Endodermal cell (in vitro differentiated cells): Measurements from ENCODE around the gene TTBK1. TPM values are rescaled to one million over a fixed set of nuclear protein-coding genes. Genes with fewer than 3 reads are reported as not detected.

ENCODE experiments used
- DNase-seq: peaks from one replicate; pipeline ENCODE4 v3.0.0-alpha.2; 2017
- H3K27ac ChIP-seq: 2 replicates; pipeline ENCODE4 v1.5.1; 2013; ENCODE audit warnings: mild to moderate bottlenecking, low read depth, low read length, moderate library complexity
- H3K27me3 ChIP-seq: 2 replicates; pipeline ENCODE4 v1.6.1; 2013; ENCODE audit warnings: mild to moderate bottlenecking, low read length, moderate library complexity; ENCODE audit not compliant: insufficient read depth, control insufficient read depth, poor library complexity, severe bottlenecking
- H3K36me3 ChIP-seq: 2 replicates; pipeline ENCODE4 v1.7.0; 2013; ENCODE audit warnings: mild to moderate bottlenecking, low read length, moderate library complexity; ENCODE audit not compliant: control insufficient read depth, insufficient read depth
- H3K4me1 ChIP-seq: one replicate; pipeline ENCODE4 v1.7.0; 2013; ENCODE audit warnings: low read length; ENCODE audit not compliant: control insufficient read depth, insufficient read depth
- H3K4me3 ChIP-seq: 2 replicates; pipeline ENCODE4 v1.5.1; 2013; ENCODE audit warnings: mild to moderate bottlenecking, low read length, moderate library complexity
- H3K9ac ChIP-seq: 2 replicates; pipeline ENCODE4 v1.6.1; 2013; ENCODE audit warnings: mild to moderate bottlenecking, low read length, moderate library complexity; ENCODE audit not compliant: poor library complexity, severe bottlenecking; ENCODE audit errors: extremely low read depth
- H3K9me3 ChIP-seq: 2 replicates; pipeline ENCODE4 v1.6.1; 2013; ENCODE audit warnings: mild to moderate bottlenecking, low read length, moderate library complexity; ENCODE audit not compliant: control insufficient read depth
- H3K27ac Mint-ChIP-seq: 2 replicates; pipeline ENCODE4 v1.8.0; 2020; ENCODE audit warnings: mixed read lengths
- H3K27me3 Mint-ChIP-seq: 2 replicates; pipeline ENCODE4 v1.8.0; 2021; ENCODE audit warnings: mild to moderate bottlenecking, mixed read lengths; ENCODE audit not compliant: insufficient read depth
- H3K36me3 Mint-ChIP-seq: 2 replicates; pipeline ENCODE4 v1.8.0; 2020; ENCODE audit warnings: low read depth, mixed read lengths
- H3K4me1 Mint-ChIP-seq: 2 replicates; pipeline ENCODE4 v1.8.0; 2020; ENCODE audit warnings: mixed read lengths
- H3K4me3 Mint-ChIP-seq: 2 replicates; pipeline ENCODE4 v1.8.0; 2020; ENCODE audit warnings: mild to moderate bottlenecking, moderate library complexity, mixed read lengths
- H3K9me3 Mint-ChIP-seq: 2 replicates; pipeline ENCODE4 v1.8.0; 2020; ENCODE audit warnings: mild to moderate bottlenecking, mixed read lengths
- CTCF ChIP-seq: fragments of 200-600 bp; sonication (generic); conservative IDR thresholded peaks from 2 replicates; pipeline ENCODE4 v1.5.0; 2021; ENCODE audit warnings: antibody characterized with exemption, mild to moderate bottlenecking
- WGBS, 2 experiments: methylation state at CpG; one replicate each; pipeline versions ENCODE4 v1.1.5 to v1.1.7; 2013; ENCODE audit warnings: missing lambda C conversion rate in 2 of 2, mixed read lengths in 1 of 2; ENCODE audit not compliant: insufficient coverage in 1 of 2, insufficient read length in 1 of 2; 5-methylcytosine and 5-hydroxymethylcytosine counted together
- total RNA-seq, 2 donors: library from RNA; stranded (reverse); fragmentation: NEBNext Ultra II Directional in 1 of 2; extraction: Animal tissue kit (Norgen Biotek cat#: 25700) in 1 of 2; gene quantifications; 2 replicates in 1 of 2; 3 replicates in 1 of 2; pipeline ENCODE4 v1.2.1, GENCODE V29; 2021

The TTBK1 gene
- total RNA-seq, 2 donors from 2014 or later, result 0.62 TPM

- Histone ChIP-seq H3K9me3 (no peaks in the 10 kb centered on the region), H3K36me3 (no peaks in the 10 kb centered on the region), H3K9ac (no peak overlapping the region), H3K27me3 (no peaks in the 10 kb centered on the region), H3K27ac (no peak overlapping the region), H3K4me1 (no peaks in the 10 kb centered on the region), H3K4me3 (no peak overlapping the region)
- H3K27me3 Mint-ChIP-seq, result no peaks in the 10 kb centered on the region
- no peak for TF ChIP-seq CTCF
- no peak overlapping the region for H3K27ac Mint-ChIP-seq
- no peak overlapping the region for H3K4me3 Mint-ChIP-seq
- no peak for DNase-seq
- peaks cover 12% of the 10 kb centered on the region for H3K36me3 Mint-ChIP-seq
- no peaks in the 10 kb centered on the region for H3K4me1 Mint-ChIP-seq
- H3K9me3 Mint-ChIP-seq, result no peaks in the 10 kb centered on the region
- 85 to 92% methylated on average over 14 to 17 of the region's 17 CpGs for WGBS, 2 experiments
Measured at GRCh38 chr6:43203029-43203717, 40.1 kb upstream of the TTBK1 start.

- Histone ChIP-seq H3K36me3 (no peaks in the 10 kb centered on the region), H3K9me3 (no peaks in the 10 kb centered on the region), H3K4me1 (no peaks in the 10 kb centered on the region), H3K27me3 (no peaks in the 10 kb centered on the region), H3K9ac (no peak overlapping the region), H3K4me3 (no peak overlapping the region), H3K27ac (no peak overlapping the region)
- Mint-ChIP-seq H3K4me1 (no peaks in the 10 kb centered on the region), H3K27ac (no peak overlapping the region), H3K27me3 (no peaks in the 10 kb centered on the region), H3K4me3 (no peak overlapping the region), H3K36me3 (peaks cover 12% of the 10 kb centered on the region), H3K9me3 (no peaks in the 10 kb centered on the region)
- no peak for DNase-seq
- WGBS, 2 experiments, result 95% methylated on average over 7 to 8 of the region's 8 CpGs
- no peak for TF ChIP-seq CTCF
Measured at GRCh38 chr6:43203718-43204095, 39.6 kb upstream of the TTBK1 start.

- Histone ChIP-seq H3K36me3 (no peaks in the 10 kb centered on the region), H3K9me3 (no peaks in the 10 kb centered on the region), H3K9ac (no peak overlapping the region), H3K4me1 (no peaks in the 10 kb centered on the region), H3K27ac (no peak overlapping the region), H3K4me3 (no peak overlapping the region), H3K27me3 (no peaks in the 10 kb centered on the region)
- DNase-seq, result no peak
- 92 to 95% methylated on average over 19 to 23 of the region's 23 CpGs for WGBS, 2 experiments
- no peaks in the 10 kb centered on the region for H3K9me3 Mint-ChIP-seq
- H3K36me3 Mint-ChIP-seq, result peaks cover 12% of the 10 kb centered on the region
- no peak overlapping the region for H3K27ac Mint-ChIP-seq
- no peaks in the 10 kb centered on the region for H3K4me1 Mint-ChIP-seq
- H3K27me3 Mint-ChIP-seq, result no peaks in the 10 kb centered on the region
- no peak overlapping the region for H3K4me3 Mint-ChIP-seq
- no peak for TF ChIP-seq CTCF
Measured at GRCh38 chr6:43204271-43205105, 38.8 kb upstream of the TTBK1 start.
